K562 (cell line): ENCODE results near the gene S100P. TPM values are rescaled to one million over a fixed set of nuclear protein-coding genes. Genes with fewer than 3 reads are reported as not detected.

Experiments
- ARID3B ChIP-seq: fragments of 250-450 bp; sonication (Bioruptor Pico); IDR thresholded peaks from 2 replicates; pipeline ENCODE4 v1.4.0; 2020; ENCODE audit warnings: borderline replicate concordance
- POLR2AphosphoS5 ChIP-seq: IDR thresholded peaks from 2 replicates; pipeline ENCODE4 v1.6.1; 2011; ENCODE audit warnings: mild to moderate bottlenecking, low read depth, low read length, moderate library complexity; ENCODE audit not compliant: control insufficient read depth, insufficient read depth
- RBFOX2 ChIP-seq: fragments of 200-400 bp; formaldehyde crosslinking; IDR thresholded peaks from 2 replicates; pipeline ENCODE4 v1.6.1; 2017; ENCODE audit warnings: low read depth, mild to moderate bottlenecking, low read length, moderate library complexity
- RBM15 ChIP-seq: fragments of 200-400 bp; formaldehyde crosslinking; IDR thresholded peaks from 2 replicates; pipeline ENCODE4 v1.6.1; 2018; ENCODE audit warnings: mild to moderate bottlenecking, low read length, moderate library complexity; ENCODE audit not compliant: insufficient read depth
- RHOXF2B ChIP-seq: fragments of 250-450 bp; sonication (Bioruptor Pico); conservative IDR thresholded peaks from 2 replicates; pipeline ENCODE4 v1.5.1; 2021
- SMARCB1 ChIP-seq: IDR thresholded peaks from 2 replicates; pipeline ENCODE4 v1.6.1; 2011; ENCODE audit warnings: improper control_type of control experiment, low read depth; ENCODE audit not compliant: insufficient read length
- ZBTB26 ChIP-seq: fragments of 450-650 bp; formaldehyde crosslinking; IDR thresholded peaks from 2 replicates; pipeline ENCODE4 v1.4.0; 2022; ENCODE audit warnings: missing genetic modification characterization
- ZKSCAN1 ChIP-seq: fragments of 150-350 bp; IDR thresholded peaks from 2 replicates; pipeline ENCODE4 v1.6.1; 2016; ENCODE audit warnings: low read depth, low read length
- ZNF639 ChIP-seq, 2 experiments: fragments of 200-800 bp in 1 of 2; sonication (Bioruptor generic) in 1 of 2; sonication (generic) in 1 of 2; formaldehyde crosslinking in 1 of 2; IDR thresholded peaks in 1 of 2; conservative IDR thresholded peaks in 1 of 2; 2 replicates each; pipeline versions ENCODE4 v1.5.0 to v1.6.1; 2016 to 2020; ENCODE audit warnings: missing compliant biosample characterization in 1 of 2, missing genetic modification characterization in 1 of 2, missing genetic modification reagents in 1 of 2
- polyA plus RNA-seq, 8 experiments: library from polyadenylated mRNA; depleted of rRNA in 4 of 8; stranded (reverse) in 5 of 8; unstranded in 3 of 8; fragments of >200 nt; fragmentation: Nextera tagmentation in 2 of 8; fragmentation: Illumina TruSeq in 1 of 8; extraction: Ambion mirVana in 2 of 8; extraction: Trizol in 1 of 8; gene quantifications; 2 replicates each; pipeline versions ENCODE4 v1.2.1 to v1.2.3, GENCODE V29; 2011 to 2014; ENCODE audit warnings: inconsistent platforms in 1 of 8, missing spikeins in 1 of 8
- total RNA-seq, 7 experiments: library from RNA; depleted of rRNA in 6 of 7; stranded (reverse); fragments of >200 nt in 6 of 7; fragmentation: Illumina TruSeq in 2 of 7; extraction: Trizol in 2 of 7; gene quantifications; 2 replicates each; pipeline versions ENCODE4 v1.2.1 to v1.2.3, GENCODE V29; 2011 to 2021; ENCODE audit warnings: low replicate concordance in 1 of 7
- TF ChIP-seq, protein P1 (sequence below): fragments of 200-800 bp; sonication (Bioruptor generic); IDR thresholded peaks from 2 replicates; pipeline ENCODE4 v1.6.1; 2017; ENCODE audit warnings: missing genetic modification characterization, missing compliant biosample characterization
- TF ChIP-seq, protein P2 (sequence below): fragments of 250-450 bp; sonication (Bioruptor Pico); IDR thresholded peaks from 2 replicates; pipeline ENCODE4 v1.5.0; 2020; ENCODE audit warnings: mild to moderate bottlenecking
- TF ChIP-seq, protein P3 (sequence below): sonication (generic); formaldehyde crosslinking; IDR thresholded peaks from 2 replicates; pipeline ENCODE4 v1.9.0; 2022; ENCODE audit warnings: mild to moderate bottlenecking, missing genetic modification reagents
- TF ChIP-seq, protein P4 (sequence below): fragments of 450-650 bp; formaldehyde crosslinking; IDR thresholded peaks from 2 replicates; pipeline ENCODE4 v1.4.0; 2022; ENCODE audit warnings: missing genetic modification characterization

S100P gene
- total and polyA plus RNA-seq, 9 of the 15 experiments (the other 6 are each of a cell fraction or from before 2014, with no cell fraction given), result 4.1 to 23.8 (median 7.5) TPM

DNA sequence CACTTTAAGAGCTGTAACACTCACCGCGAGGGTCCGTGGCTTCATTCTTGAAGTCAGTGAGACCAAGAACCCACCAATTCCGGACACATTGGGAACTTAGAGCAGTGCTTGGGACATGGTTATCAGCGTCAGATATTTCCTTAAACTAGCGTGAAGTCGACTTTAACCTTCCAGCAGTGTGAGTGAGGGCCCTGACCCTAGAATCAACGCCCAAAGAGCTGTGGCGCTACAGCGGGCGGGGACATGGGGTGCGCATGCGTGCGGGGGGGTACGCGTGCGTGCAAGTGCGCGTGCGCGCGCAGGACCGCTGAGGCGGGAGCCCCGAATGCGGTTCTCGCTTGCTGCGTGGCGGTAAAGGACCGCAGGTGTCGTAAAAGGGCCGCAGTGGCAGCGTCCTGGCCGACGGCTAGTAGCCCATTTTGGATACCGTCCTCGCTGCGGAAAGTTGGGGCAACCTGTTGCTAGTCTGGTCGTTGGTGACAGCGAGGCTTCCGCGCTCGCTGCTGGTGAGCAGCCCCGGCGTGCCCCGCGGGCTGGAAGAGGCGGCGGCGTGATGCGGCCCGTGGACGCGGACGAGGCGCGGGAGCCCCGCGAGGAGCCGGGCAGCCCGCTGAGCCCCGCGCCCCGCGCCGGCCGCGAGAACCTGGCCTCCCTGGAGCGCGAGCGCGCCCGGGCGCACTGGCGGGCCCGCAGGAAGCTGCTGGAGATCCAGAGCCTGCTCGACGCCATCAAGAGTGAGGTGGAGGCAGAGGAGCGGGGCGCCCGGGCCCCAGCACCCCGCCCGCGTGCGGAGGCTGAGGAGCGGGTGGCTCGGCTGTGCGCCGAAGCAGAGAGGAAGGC, 19.8 kb upstream of the S100P start (continued):
- TF ChIP-seq, protein P1, sequence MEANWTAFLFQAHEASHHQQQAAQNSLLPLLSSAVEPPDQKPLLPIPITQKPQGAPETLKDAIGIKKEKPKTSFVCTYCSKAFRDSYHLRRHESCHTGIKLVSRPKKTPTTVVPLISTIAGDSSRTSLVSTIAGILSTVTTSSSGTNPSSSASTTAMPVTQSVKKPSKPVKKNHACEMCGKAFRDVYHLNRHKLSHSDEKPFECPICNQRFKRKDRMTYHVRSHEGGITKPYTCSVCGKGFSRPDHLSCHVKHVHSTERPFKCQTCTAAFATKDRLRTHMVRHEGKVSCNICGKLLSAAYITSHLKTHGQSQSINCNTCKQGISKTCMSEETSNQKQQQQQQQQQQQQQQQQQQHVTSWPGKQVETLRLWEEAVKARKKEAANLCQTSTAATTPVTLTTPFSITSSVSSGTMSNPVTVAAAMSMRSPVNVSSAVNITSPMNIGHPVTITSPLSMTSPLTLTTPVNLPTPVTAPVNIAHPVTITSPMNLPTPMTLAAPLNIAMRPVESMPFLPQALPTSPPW (CRISPR knock-in tag), result peak; percentile 83
- TF ChIP-seq SMARCB1 (no peak), RBM15 (no peak), RHOXF2B (no peak), POLR2AphosphoS5 (peak; percentile 82), ARID3B (no peak), ZKSCAN1 (peak; percentile 46; the same call in 1 of the 2 replicates), RBFOX2 (peak; percentile 93), ZBTB26 (CRISPR knock-in tag) (0 out of 2 replicates have a peak, but pooled peaks have one; percentile 69), ZNF639 (CRISPR knock-in tag; conservative IDR thresholded peaks at IDR 0.05 in 1 of 2, IDR thresholded peaks at IDR 0.05 in 1 of 2) (no peak)
- TF ChIP-seq, protein P2, sequence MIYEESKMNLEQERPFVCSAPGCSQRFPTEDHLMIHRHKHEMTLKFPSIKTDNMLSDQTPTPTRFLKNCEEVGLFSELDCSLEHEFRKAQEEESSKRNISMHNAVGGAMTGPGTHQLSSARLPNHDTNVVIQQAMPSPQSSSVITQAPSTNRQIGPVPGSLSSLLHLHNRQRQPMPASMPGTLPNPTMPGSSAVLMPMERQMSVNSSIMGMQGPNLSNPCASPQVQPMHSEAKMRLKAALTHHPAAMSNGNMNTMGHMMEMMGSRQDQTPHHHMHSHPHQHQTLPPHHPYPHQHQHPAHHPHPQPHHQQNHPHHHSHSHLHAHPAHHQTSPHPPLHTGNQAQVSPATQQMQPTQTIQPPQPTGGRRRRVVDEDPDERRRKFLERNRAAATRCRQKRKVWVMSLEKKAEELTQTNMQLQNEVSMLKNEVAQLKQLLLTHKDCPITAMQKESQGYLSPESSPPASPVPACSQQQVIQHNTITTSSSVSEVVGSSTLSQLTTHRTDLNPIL, result no peak
- TF ChIP-seq, protein P3, sequence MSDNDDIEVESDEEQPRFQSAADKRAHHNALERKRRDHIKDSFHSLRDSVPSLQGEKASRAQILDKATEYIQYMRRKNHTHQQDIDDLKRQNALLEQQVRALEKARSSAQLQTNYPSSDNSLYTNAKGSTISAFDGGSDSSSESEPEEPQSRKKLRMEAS (CRISPR knock-in tag), result peak; percentile 94
- TF ChIP-seq, protein P4, sequence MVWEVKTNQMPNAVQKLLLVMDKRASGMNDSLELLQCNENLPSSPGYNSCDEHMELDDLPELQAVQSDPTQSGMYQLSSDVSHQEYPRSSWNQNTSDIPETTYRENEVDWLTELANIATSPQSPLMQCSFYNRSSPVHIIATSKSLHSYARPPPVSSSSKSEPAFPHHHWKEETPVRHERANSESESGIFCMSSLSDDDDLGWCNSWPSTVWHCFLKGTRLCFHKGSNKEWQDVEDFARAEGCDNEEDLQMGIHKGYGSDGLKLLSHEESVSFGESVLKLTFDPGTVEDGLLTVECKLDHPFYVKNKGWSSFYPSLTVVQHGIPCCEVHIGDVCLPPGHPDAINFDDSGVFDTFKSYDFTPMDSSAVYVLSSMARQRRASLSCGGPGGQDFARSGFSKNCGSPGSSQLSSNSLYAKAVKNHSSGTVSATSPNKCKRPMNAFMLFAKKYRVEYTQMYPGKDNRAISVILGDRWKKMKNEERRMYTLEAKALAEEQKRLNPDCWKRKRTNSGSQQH (CRISPR knock-in tag), result peak; percentile 1; the same call in 1 of the 2 replicates
